HepG2 (cell line): ENCODE results near the gene AGTRAP. TPM values are rescaled to one million over a fixed set of nuclear protein-coding genes. Genes with fewer than 3 reads are reported as not detected.

Experiments used
- BHLHE40 ChIP-seq: IDR thresholded peaks from 2 replicates; pipeline ENCODE4 v1.6.1; 2011; ENCODE audit warnings: low read length, improper control_type of control experiment
- CTCF ChIP-seq: sonication (generic); formaldehyde crosslinking; IDR thresholded peaks from 2 replicates; pipeline ENCODE4 v1.5.0; 2020; ENCODE audit warnings: mild to moderate bottlenecking, missing genetic modification reagents, moderate library complexity
- ETV6 ChIP-seq: sonication (generic); formaldehyde crosslinking; conservative IDR thresholded peaks from 2 replicates; pipeline ENCODE4 v1.4.0; 2020; ENCODE audit warnings: missing genetic modification reagents
- HIVEP1 ChIP-seq: sonication (generic); formaldehyde crosslinking; IDR thresholded peaks from 2 replicates; pipeline ENCODE4 v1.4.0; 2020; ENCODE audit warnings: mild to moderate bottlenecking, missing genetic modification reagents
- MXI1 ChIP-seq: IDR thresholded peaks from 3 replicates; pipeline ENCODE4 v1.6.1; 2012; ENCODE audit warnings: low read depth, low read length, inconsistent platforms, borderline replicate concordance
- ZNF136 ChIP-seq: sonication (generic); formaldehyde crosslinking; IDR thresholded peaks from 2 replicates; pipeline ENCODE4 v1.8.1; 2022; ENCODE audit warnings: low read depth, mild to moderate bottlenecking, moderate library complexity, missing genetic modification reagents
- ZNF407 ChIP-seq: sonication (generic); formaldehyde crosslinking; IDR thresholded peaks from one replicate; pipeline ENCODE4 v1.5.1; 2020; ENCODE audit warnings: mild to moderate bottlenecking, missing genetic modification reagents; ENCODE audit errors: not compliant biosample characterization
- ZNF503 ChIP-seq: sonication (generic); formaldehyde crosslinking; IDR thresholded peaks from 2 replicates; pipeline ENCODE4 v1.4.0; 2020; ENCODE audit warnings: missing genetic modification reagents
- ZNF619 ChIP-seq: sonication (generic); formaldehyde crosslinking; IDR thresholded peaks from 2 replicates; pipeline ENCODE4 v1.4.0; 2020; ENCODE audit warnings: mild to moderate bottlenecking, missing genetic modification reagents
- ZNF709 ChIP-seq: sonication (generic); formaldehyde crosslinking; IDR thresholded peaks from 2 replicates; pipeline ENCODE4 v1.5.0; 2020; ENCODE audit warnings: mild to moderate bottlenecking, missing genetic modification reagents
- ZNF761 ChIP-seq: sonication (generic); formaldehyde crosslinking; conservative IDR thresholded peaks from 2 replicates; pipeline ENCODE4 v1.4.0; 2020; ENCODE audit warnings: mild to moderate bottlenecking, missing genetic modification reagents
- polyA plus RNA-seq, 8 experiments: library from polyadenylated mRNA; depleted of rRNA in 3 of 8; stranded (reverse) in 7 of 8; unstranded in 1 of 8; fragments of >200 nt; fragmentation: Illumina TruSeq in 4 of 8; extraction: Trizol in 4 of 8; gene quantifications; 2 replicates each; pipeline versions ENCODE4 v1.2.1 to v1.2.3, GENCODE V29; 2011 to 2016; ENCODE audit warnings: low read depth in 4 of 8, missing spikeins in 1 of 8, mixed read lengths in 1 of 8; ENCODE audit not compliant: insufficient read depth in 1 of 8
- total RNA-seq, 5 experiments: library from RNA; depleted of rRNA; stranded (reverse); fragments of >200 nt; fragmentation: Illumina TruSeq; extraction: Trizol; gene quantifications; 2 replicates each; pipeline ENCODE4 v1.2.3, GENCODE V29; 2016; ENCODE audit warnings: low read depth in 1 of 5

Gene AGTRAP
- total and polyA plus RNA-seq, 2 of the 13 experiments (the other 11 are each of a cell fraction or from before 2014, with no cell fraction given): 28.3 to 32.0 TPM

DNA sequence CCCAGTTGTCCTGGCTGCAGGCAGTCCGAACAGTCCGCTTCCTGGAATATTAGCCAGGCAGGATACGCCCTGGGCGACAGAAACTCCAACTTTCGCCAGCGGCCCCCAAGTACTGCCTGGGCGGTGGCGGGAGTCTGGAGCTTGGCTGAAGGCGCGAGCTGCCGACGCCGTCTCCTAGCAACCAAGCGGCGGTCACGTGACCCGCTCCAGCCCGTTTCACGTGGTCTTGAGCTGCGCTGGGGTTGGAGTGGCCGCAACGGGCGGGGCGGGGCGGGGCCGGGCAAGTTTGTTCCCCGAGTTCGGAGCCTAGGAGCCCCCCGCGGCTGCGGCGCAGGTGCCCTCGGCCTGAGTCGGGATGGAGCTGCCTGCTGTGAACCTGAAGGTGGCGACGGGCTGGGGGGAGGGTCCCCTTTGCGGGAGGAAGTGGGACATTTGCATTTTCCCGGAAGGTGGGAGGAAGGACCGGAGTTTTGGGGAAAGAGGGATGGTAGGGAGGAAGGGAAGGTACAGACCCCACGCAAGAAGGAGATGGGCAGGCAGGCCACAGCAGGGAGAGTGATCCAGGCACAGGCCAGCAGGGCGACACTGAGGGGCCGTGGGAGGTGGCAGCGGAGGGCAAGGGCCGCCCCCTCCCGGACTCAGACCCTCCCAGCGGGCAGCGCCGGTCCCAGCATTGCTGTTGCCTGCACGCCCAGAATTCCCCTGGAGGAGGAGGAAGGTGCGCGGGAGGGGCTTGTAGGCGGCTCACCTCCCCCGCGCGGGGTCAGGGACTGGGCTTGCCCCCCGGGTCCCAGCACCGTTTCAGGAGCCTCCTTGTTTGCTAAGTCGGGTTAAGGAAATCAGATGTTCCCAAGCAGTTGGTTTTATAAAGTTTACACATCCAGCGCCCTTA, at the start of gene AGTRAP (continued):
- TF ChIP-seq CTCF (peak; percentile 45; the same call in 1 of the 2 replicates), ZNF709 (CRISPR knock-in tag) (no peak), MXI1 (peak; percentile 96; the same call in 2 of the 3 replicates), ZNF503 (CRISPR knock-in tag) (peak; percentile 23; the same call in 1 of the 2 replicates), BHLHE40 (peak; percentile 86), ZNF619 (no peak), HIVEP1 (CRISPR knock-in tag) (peak; percentile 72), ETV6 (0 out of 2 replicates have a peak, but pooled peaks have one; percentile 25), ZNF136 (no peak; the same call in 1 of the 2 replicates), ZNF407 (peak; percentile 50), ZNF761 (CRISPR knock-in tag) (0 out of 2 replicates have a peak, but pooled peaks have one; percentile 53)
